ENCODE results near the gene CAMKV. TPM values are rescaled to one million over a fixed set of nuclear protein-coding genes. Genes with fewer than 3 reads are reported as not detected.

The CAMKV gene
- total RNA-seq, 1 experiment from 2014 or later: 0.10 TPM

- Histone ChIP-seq H2AFZ (ENCODE audit: low read depth, low read length, poor library complexity, severe bottlenecking) (no peak overlapping the region), H3K4me3 (replicated peaks in 1 of 2; ENCODE audit: low read depth in 1 of 2, low read length in 2 of 2) (no peak overlapping the region), H3K4me1 (ENCODE audit: control insufficient read depth in 1 of 2, insufficient read depth in 2 of 2, low read length in 2 of 2) (0 out of 4 replicates have a peak, but pooled peaks cover 0 to 6% of the 10 kb centered on the region in 2 experiments), H3K27ac (ENCODE audit: low read depth, low read length) (no peak overlapping the region), H3K36me3 (ENCODE audit: control insufficient read depth in 1 of 2, insufficient read depth in 2 of 2, low read length in 2 of 2) (no peaks in the 10 kb centered on the region), H3K9me3 (ENCODE audit: control insufficient read depth in 1 of 2, insufficient read depth in 1 of 2, low read depth in 1 of 2, low read length in 2 of 2) (no peaks in the 10 kb centered on the region), H3K9ac (ENCODE audit: low read length) (no peak overlapping the region), H3K9me2 (ENCODE audit: insufficient read depth) (no peaks in the 10 kb centered on the region), H4K20me1 (ENCODE audit: insufficient read depth) (no peaks in the 10 kb centered on the region), H3K27me3 (ENCODE audit: insufficient read depth, low read length) (peaks cover 20% of the 10 kb centered on the region; the same call in 1 of the 2 replicates), H3K4me2 (ENCODE audit: low read length) (no peak overlapping the region), H3K79me2 (ENCODE audit: insufficient read depth, low read length) (no peaks in the 10 kb centered on the region)
- ChIA-PET RAD21 (ENCODE audit: low non-redundant PET in 1 of 2, low total read pairs in 2 of 2, uncharacterized antibody in 2 of 2, unreplicated experiment in 2 of 2) (no interaction called here), POLR2A (no interaction called here), CTCF (no interaction called here)
- ATAC-seq: no peak
- no peak for DNase-seq (ENCODE audit: low read depth, low spot score)
- TF ChIP-seq CEBPB (IDR thresholded peaks at IDR 0.05; ENCODE audit: low read depth) (no peak), SIN3A (IDR thresholded peaks at IDR 0.05; ENCODE audit: low read depth) (no peak), SRF (IDR thresholded peaks at IDR 0.05; ENCODE audit: low read depth) (no peak), CBX3 (IDR thresholded peaks at IDR 0.05; ENCODE audit: low read depth) (no peak), JUND (IDR thresholded peaks at IDR 0.05) (no peak), SP1 (IDR thresholded peaks at IDR 0.05; ENCODE audit: low read depth) (no peak), EGR1 (IDR thresholded peaks at IDR 0.05; ENCODE audit: low read depth) (no peak), CTCF (IDR thresholded peaks at IDR 0.05 in 2 of 3, conservative IDR thresholded peaks at IDR 0.05 in 1 of 3; ENCODE audit: borderline replicate concordance in 1 of 3, insufficient read depth in 1 of 3, low read depth in 2 of 3, low read length in 2 of 3) (no peak), POLR2A (IDR thresholded peaks at IDR 0.05; ENCODE audit: borderline replicate concordance, extremely low read depth, insufficient read depth, insufficient read length) (no peak), ELF1 (IDR thresholded peaks at IDR 0.05; ENCODE audit: borderline replicate concordance, low read depth) (no peak), RAD21 (IDR thresholded peaks at IDR 0.05; ENCODE audit: low read depth) (no peak), TCF7L2 (IDR thresholded peaks at IDR 0.05; ENCODE audit: borderline replicate concordance, extremely low read depth, insufficient read depth, insufficient read length) (no peak), POLR2AphosphoS5 (IDR thresholded peaks at IDR 0.05; ENCODE audit: low read depth, low read length) (no peak), FOSL1 (IDR thresholded peaks at IDR 0.05; ENCODE audit: low read depth) (no peak), YY1 (IDR thresholded peaks at IDR 0.05; ENCODE audit: extremely low read depth, insufficient replicate concordance, low read depth, low read length) (no peak), EZH2phosphoT487 (IDR thresholded peaks at IDR 0.05; ENCODE audit: borderline replicate concordance) (no peak), ZNF274 (IDR thresholded peaks at IDR 0.05; ENCODE audit: low read depth, low read length) (no peak)
- TF ChIP-seq, protein P1, sequence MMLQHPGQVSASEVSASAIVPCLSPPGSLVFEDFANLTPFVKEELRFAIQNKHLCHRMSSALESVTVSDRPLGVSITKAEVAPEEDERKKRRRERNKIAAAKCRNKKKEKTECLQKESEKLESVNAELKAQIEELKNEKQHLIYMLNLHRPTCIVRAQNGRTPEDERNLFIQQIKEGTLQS (IDR thresholded peaks at IDR 0.05): no peak
- TF ChIP-seq, protein P2, sequence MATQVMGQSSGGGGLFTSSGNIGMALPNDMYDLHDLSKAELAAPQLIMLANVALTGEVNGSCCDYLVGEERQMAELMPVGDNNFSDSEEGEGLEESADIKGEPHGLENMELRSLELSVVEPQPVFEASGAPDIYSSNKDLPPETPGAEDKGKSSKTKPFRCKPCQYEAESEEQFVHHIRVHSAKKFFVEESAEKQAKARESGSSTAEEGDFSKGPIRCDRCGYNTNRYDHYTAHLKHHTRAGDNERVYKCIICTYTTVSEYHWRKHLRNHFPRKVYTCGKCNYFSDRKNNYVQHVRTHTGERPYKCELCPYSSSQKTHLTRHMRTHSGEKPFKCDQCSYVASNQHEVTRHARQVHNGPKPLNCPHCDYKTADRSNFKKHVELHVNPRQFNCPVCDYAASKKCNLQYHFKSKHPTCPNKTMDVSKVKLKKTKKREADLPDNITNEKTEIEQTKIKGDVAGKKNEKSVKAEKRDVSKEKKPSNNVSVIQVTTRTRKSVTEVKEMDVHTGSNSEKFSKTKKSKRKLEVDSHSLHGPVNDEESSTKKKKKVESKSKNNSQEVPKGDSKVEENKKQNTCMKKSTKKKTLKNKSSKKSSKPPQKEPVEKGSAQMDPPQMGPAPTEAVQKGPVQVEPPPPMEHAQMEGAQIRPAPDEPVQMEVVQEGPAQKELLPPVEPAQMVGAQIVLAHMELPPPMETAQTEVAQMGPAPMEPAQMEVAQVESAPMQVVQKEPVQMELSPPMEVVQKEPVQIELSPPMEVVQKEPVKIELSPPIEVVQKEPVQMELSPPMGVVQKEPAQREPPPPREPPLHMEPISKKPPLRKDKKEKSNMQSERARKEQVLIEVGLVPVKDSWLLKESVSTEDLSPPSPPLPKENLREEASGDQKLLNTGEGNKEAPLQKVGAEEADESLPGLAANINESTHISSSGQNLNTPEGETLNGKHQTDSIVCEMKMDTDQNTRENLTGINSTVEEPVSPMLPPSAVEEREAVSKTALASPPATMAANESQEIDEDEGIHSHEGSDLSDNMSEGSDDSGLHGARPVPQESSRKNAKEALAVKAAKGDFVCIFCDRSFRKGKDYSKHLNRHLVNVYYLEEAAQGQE (IDR thresholded peaks at IDR 0.05; ENCODE audit: low read depth): no peak
- BruUV-seq (replicated peaks): no TSS peak
- intact Hi-C loops (cut with micrococcal nuclease): no loop called here
These were observed 5.2 kb downstream of the CAMKV start for GRCh38 chr3:49864505-49864904.
